Muscle layer of colon (tissue), 2 donors: ENCODE results near the gene CGN.

ENCODE experiments used
- H3K27ac ChIP-seq: one replicate; pipeline ENCODE4 v1.7.0; 2013; ENCODE audit warnings: low read depth, mild to moderate bottlenecking, low read length, moderate library complexity
- H3K27me3 ChIP-seq, 2 donors: one replicate each; pipeline ENCODE4 v1.7.0; 2013; ENCODE audit warnings: low read length in 2 of 2, mild to moderate bottlenecking in 2 of 2; ENCODE audit not compliant: insufficient read depth in 2 of 2, control insufficient read depth in 1 of 2
- H3K36me3 ChIP-seq: one replicate; pipeline ENCODE4 v1.7.0; 2013; ENCODE audit warnings: mild to moderate bottlenecking, low read length; ENCODE audit not compliant: insufficient read depth
- H3K4me1 ChIP-seq: one replicate; pipeline ENCODE4 v1.7.0; 2013; ENCODE audit warnings: mild to moderate bottlenecking, low read length; ENCODE audit not compliant: insufficient read depth
- H3K4me3 ChIP-seq, 2 donors: one replicate each; pipeline ENCODE4 v1.7.0; 2013; ENCODE audit warnings: low read length in 2 of 2, low read depth in 1 of 2, mild to moderate bottlenecking in 1 of 2, moderate library complexity in 1 of 2
- H3K9ac ChIP-seq: one replicate; pipeline ENCODE4 v1.7.0; 2013; ENCODE audit warnings: low read length
- H3K9me3 ChIP-seq: one replicate; pipeline ENCODE4 v1.7.0; 2013; ENCODE audit warnings: mild to moderate bottlenecking, low read length
- donor health status: abdominal sarcoma.
- donor health status: Adenocarcinoma of cecum.

Gene CGN

GRCh38 chr1:151482017-151482416 lies 29.2 kb upstream of the CGN start:
- Histone ChIP-seq H3K4me1 (no peaks in the 10 kb centered on the region), H3K9me3 (no peaks in the 10 kb centered on the region), H3K9ac (no peak overlapping the region), H3K27me3 (no peaks in the 10 kb centered on the region), H3K27ac (no peak overlapping the region), H3K36me3 (no peaks in the 10 kb centered on the region), H3K4me3 (no peak overlapping the region)

GRCh38 chr1:151485685-151486255 lies 25.4 kb upstream of the CGN start:
- H3K36me3 ChIP-seq: no peaks in the 10 kb centered on the region
- H3K27me3 ChIP-seq: no peaks in the 10 kb centered on the region
- H3K4me1 ChIP-seq: no peaks in the 10 kb centered on the region
- no peak overlapping the region for H3K27ac ChIP-seq
- no peaks in the 10 kb centered on the region for H3K9me3 ChIP-seq
- H3K4me3 ChIP-seq: no peak overlapping the region
- no peak overlapping the region for H3K9ac ChIP-seq

- Histone ChIP-seq H3K27me3 (no peaks in the 10 kb centered on the region), H3K36me3 (no peaks in the 10 kb centered on the region), H3K4me1 (no peaks in the 10 kb centered on the region), H3K4me3 (no peak overlapping the region), H3K9ac (no peak overlapping the region), H3K9me3 (no peaks in the 10 kb centered on the region), H3K27ac (no peak overlapping the region)
Measured at GRCh38 chr1:151486557-151486956, 24.6 kb upstream of the CGN start.

- Histone ChIP-seq H3K27ac (no peak overlapping the region), H3K36me3 (no peaks in the 10 kb centered on the region), H3K9ac (no peak overlapping the region), H3K27me3 (no peaks in the 10 kb centered on the region), H3K9me3 (no peaks in the 10 kb centered on the region), H3K4me1 (no peaks in the 10 kb centered on the region), H3K4me3 (no peak overlapping the region)
Measured at GRCh38 chr1:151491641-151492040, 19.5 kb upstream of the CGN start.

DNA sequence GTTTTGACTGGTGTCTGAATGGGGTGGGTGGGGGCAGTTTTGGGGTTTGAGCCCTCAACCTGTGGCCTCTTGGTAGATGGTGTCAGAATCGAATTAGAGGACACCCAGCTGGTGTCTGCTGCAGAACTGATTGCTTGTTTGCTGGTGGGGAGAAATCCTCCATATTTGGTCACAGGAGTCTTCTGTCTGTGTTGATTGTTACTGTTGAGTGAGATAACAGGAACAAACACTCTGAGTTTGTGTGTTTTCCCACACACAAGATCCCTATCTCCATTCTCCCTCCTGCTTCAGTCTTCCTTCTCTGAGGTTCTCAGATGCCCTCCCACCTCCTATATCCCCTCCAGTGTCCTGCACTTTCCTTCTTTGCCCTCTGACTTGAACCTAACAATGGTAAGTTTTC lies 19.1 kb upstream of the CGN start:
- Histone ChIP-seq H3K4me3 (no peak overlapping the region), H3K27ac (no peak overlapping the region), H3K9ac (no peak overlapping the region), H3K4me1 (no peaks in the 10 kb centered on the region), H3K36me3 (no peaks in the 10 kb centered on the region), H3K27me3 (no peaks in the 10 kb centered on the region), H3K9me3 (no peaks in the 10 kb centered on the region)

- no peak overlapping the region for H3K9ac ChIP-seq
Measured at GRCh38 chr1:151493042-151493441, 18.1 kb upstream of the CGN start.

GRCh38 chr1:151494741-151495281 lies 16.4 kb upstream of the CGN start:
- Histone ChIP-seq H3K27me3 (no peaks in the 10 kb centered on the region), H3K36me3 (no peaks in the 10 kb centered on the region), H3K4me1 (no peaks in the 10 kb centered on the region), H3K9ac (no peak overlapping the region), H3K9me3 (no peaks in the 10 kb centered on the region), H3K4me3 (no peak overlapping the region), H3K27ac (no peak overlapping the region)

More at GRCh38 chr1:151493042-151493441, 18.1 kb upstream of the CGN start:
- Histone ChIP-seq H3K27ac (no peak overlapping the region), H3K4me1 (no peaks in the 10 kb centered on the region), H3K27me3 (no peaks in the 10 kb centered on the region), H3K36me3 (no peaks in the 10 kb centered on the region), H3K9me3 (no peaks in the 10 kb centered on the region), H3K4me3 (no peak overlapping the region)

GRCh38 chr1:151495316-151495715 lies 15.9 kb upstream of the CGN start:
- no peak overlapping the region for H3K9ac ChIP-seq
- H3K27me3 ChIP-seq: no peaks in the 10 kb centered on the region
- no peaks in the 10 kb centered on the region for H3K36me3 ChIP-seq
- no peak overlapping the region for H3K27ac ChIP-seq
- H3K4me3 ChIP-seq: no peak overlapping the region
- H3K4me1 ChIP-seq: no peaks in the 10 kb centered on the region
- no peaks in the 10 kb centered on the region for H3K9me3 ChIP-seq

DNA sequence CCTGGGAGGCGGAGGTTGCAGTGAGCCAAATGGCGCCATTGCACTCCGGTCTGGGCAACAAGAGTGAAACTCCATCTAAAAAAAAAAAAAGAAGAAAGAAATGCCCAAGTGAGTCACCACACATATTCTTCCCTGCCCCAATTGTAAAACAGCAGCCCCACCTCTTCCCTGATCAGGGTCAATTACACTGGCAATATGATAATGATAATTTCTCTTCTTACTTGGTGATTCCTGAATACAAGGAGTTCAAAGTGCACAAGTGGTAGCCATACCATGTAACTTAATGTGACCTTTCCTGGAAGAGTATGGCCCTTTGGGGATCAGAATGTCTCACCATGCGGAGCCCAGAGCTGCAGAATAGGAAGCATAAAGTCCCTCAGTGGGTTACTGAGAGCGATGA lies 11.8 kb upstream of the CGN start:
- no peaks in the 10 kb centered on the region for H3K27me3 ChIP-seq
- H3K4me1 ChIP-seq: no peaks in the 10 kb centered on the region
- no peaks in the 10 kb centered on the region for H3K9me3 ChIP-seq
- no peak overlapping the region for H3K9ac ChIP-seq
- H3K27ac ChIP-seq: no peak overlapping the region
- no peaks in the 10 kb centered on the region for H3K36me3 ChIP-seq
- H3K4me3 ChIP-seq: no peak overlapping the region

- H3K9ac ChIP-seq: no peak overlapping the region
- H3K27me3 ChIP-seq: no peaks in the 10 kb centered on the region
- no peaks in the 10 kb centered on the region for H3K9me3 ChIP-seq
- H3K4me1 ChIP-seq: no peaks in the 10 kb centered on the region
- H3K27ac ChIP-seq: no peak overlapping the region
- no peak overlapping the region for H3K4me3 ChIP-seq
- H3K36me3 ChIP-seq: no peaks in the 10 kb centered on the region
Measured at GRCh38 chr1:151499930-151500329, 11.3 kb upstream of the CGN start.

DNA sequence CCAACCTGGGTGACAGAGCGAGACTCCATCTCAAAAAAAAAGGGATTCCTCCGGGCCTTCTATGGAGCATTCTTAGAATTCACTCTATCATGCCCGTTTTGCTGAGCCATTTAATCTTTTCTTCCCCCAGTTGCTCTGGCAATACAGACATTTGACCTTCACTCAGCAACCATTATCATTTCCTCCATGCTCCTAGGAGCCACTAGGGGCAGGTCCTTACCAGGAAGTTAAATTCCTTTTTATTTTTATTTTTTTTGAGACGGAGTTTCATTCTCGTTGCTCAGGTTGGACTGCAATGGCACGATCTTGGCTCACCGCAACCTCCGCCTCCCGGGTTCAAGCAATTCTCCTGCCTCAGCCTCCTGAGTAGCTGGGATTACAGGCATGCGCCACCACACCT lies 9.7 kb upstream of the CGN start:
- Histone ChIP-seq H3K9me3 (no peaks in the 10 kb centered on the region), H3K27ac (no peak overlapping the region), H3K4me1 (no peaks in the 10 kb centered on the region), H3K9ac (no peak overlapping the region), H3K4me3 (no peak overlapping the region), H3K36me3 (no peaks in the 10 kb centered on the region), H3K27me3 (no peaks in the 10 kb centered on the region)

- Histone ChIP-seq H3K27ac (no peak overlapping the region), H3K4me3 (no peak overlapping the region), H3K9ac (no peak overlapping the region), H3K36me3 (no peaks in the 10 kb centered on the region), H3K27me3 (no peaks in the 10 kb centered on the region), H3K4me1 (no peaks in the 10 kb centered on the region), H3K9me3 (no peaks in the 10 kb centered on the region)
Measured at GRCh38 chr1:151502035-151502700, 9.0 kb upstream of the CGN start.
